ENCODE results near the gene KRT1.

DNA sequence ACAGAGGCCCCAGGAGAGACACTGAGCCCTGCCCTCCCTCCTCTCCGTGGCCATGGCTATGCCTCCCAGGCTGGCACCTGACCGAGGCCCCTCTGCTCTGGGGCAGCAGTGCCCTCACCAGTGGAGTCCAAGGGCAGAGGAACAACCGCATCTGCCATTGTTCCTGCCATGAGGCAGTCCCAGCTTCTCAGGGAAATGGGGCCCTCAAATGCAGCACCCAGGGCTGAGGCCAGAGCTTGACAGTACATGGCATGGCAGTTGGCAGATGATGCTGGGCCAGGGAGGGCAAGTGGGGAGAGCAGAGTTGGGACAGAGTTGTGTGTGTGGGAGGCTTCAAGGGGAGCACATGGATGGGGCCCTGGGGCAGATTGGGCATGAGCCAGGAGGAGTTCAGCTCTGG, 44.2 kb upstream of the KRT1 start:
- TF ChIP-seq, protein P1, sequence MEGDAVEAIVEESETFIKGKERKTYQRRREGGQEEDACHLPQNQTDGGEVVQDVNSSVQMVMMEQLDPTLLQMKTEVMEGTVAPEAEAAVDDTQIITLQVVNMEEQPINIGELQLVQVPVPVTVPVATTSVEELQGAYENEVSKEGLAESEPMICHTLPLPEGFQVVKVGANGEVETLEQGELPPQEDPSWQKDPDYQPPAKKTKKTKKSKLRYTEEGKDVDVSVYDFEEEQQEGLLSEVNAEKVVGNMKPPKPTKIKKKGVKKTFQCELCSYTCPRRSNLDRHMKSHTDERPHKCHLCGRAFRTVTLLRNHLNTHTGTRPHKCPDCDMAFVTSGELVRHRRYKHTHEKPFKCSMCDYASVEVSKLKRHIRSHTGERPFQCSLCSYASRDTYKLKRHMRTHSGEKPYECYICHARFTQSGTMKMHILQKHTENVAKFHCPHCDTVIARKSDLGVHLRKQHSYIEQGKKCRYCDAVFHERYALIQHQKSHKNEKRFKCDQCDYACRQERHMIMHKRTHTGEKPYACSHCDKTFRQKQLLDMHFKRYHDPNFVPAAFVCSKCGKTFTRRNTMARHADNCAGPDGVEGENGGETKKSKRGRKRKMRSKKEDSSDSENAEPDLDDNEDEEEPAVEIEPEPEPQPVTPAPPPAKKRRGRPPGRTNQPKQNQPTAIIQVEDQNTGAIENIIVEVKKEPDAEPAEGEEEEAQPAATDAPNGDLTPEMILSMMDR (conservative IDR thresholded peaks at IDR 0.05 in 1 of 2, IDR thresholded peaks at IDR 0.05 in 1 of 2; ENCODE audit: low read depth in 1 of 2, low read length in 2 of 2), result no peak
- TF ChIP-seq EZH2 (IDR thresholded peaks at IDR 0.05; ENCODE audit: low read length, missing control alignments), result no peak

Measured in fibroblast of lung (primary cell).